Measurements from ENCODE around the gene IREB2. TPM values are rescaled to one million over a fixed set of nuclear protein-coding genes. Genes with fewer than 3 reads are reported as not detected.

The IREB2 gene
- total RNA-seq, 4 donors from 2014 or later = 18.9 to 37.4 (median 22.0) TPM

DNA sequence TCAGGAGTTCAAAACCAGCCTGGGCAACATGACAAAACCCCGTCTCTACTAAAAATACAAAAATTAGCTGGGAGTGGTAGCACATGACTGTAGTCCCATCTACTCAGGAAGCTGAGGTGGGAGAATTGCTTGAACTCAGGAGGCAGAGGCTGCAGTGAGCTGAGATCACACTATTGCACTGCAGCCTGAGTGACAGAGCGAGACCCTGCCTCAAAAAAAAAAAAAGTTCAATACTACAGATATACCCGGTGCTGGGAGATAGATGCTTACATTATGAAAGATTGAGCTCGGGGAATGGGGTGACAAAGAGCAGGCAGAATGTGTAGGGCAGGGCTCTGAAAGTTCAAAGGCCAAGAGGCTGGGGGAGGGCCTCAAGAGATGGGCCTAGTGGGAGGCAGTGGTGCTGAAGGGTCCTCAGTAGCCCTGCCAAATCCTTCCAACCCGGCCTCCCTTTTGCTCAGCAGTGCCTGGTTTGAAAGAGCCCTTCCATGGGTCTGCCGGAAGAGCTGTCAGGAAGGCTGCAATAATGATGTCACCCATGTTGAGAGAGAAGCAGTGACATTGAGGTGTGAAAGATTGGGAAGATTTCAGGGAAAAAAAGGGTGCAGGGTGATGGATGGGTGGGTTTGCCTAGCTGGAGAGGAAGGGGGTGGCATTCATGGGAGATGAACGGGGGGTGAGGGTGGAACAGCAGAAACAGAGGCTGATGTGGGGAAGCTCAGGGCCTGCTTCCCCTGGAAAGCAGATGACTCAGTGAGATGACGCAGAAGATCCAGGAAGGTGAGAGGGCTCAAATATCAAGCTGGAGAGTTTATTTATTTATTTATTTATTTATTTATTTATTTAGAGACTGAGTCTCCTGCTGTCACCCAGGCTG, 20.0 kb upstream of the IREB2 start:
- no peak overlapping the region for H3K27ac ChIP-seq
- H3K4me1 ChIP-seq = no peaks in the 10 kb centered on the region
- H3K9me3 ChIP-seq = no peaks in the 10 kb centered on the region
- no peak overlapping the region for H3K4me3 ChIP-seq
- DNase-seq (no peak), ATAC-seq (peak in 1 of 2 donors; percentile 32)
- no peaks in the 10 kb centered on the region for H3K36me3 ChIP-seq
- H3K27me3 ChIP-seq = no peaks in the 10 kb centered on the region
- TF ChIP-seq POLR2A (IDR thresholded peaks at IDR 0.05) (no peak), CTCF (IDR thresholded peaks at IDR 0.05 in 4 of 5, conservative IDR thresholded peaks at IDR 0.05 in 1 of 5) (no peak)
- in situ Hi-C loops (cut with MboI; ENCODE audit: low sequenced_read_pairs in 4 of 4) = no loop called here
- intact Hi-C loops (cut with DNase I; ENCODE audit: low total_unique reads) = no loop called here

- Histone ChIP-seq H3K4me3 (no peak overlapping the region), H3K4me1 (no peaks in the 10 kb centered on the region), H3K36me3 (no peaks in the 10 kb centered on the region), H3K9me3 (no peaks in the 10 kb centered on the region), H3K27ac (no peak overlapping the region), H3K27me3 (no peaks in the 10 kb centered on the region)
- TF ChIP-seq POLR2A (IDR thresholded peaks at IDR 0.05) (no peak), CTCF (IDR thresholded peaks at IDR 0.05 in 4 of 5, conservative IDR thresholded peaks at IDR 0.05 in 1 of 5) (no peak)
- intact Hi-C loops (cut with DNase I; ENCODE audit: low total_unique reads) (no loop called here), in situ Hi-C loops (cut with MboI; ENCODE audit: low sequenced_read_pairs in 4 of 4) (no loop called here)
- DNase-seq (no peak), ATAC-seq (no peak)
Observed at GRCh38 chr15:78418686-78419085, 19.3 kb upstream of the IREB2 start.

DNA sequence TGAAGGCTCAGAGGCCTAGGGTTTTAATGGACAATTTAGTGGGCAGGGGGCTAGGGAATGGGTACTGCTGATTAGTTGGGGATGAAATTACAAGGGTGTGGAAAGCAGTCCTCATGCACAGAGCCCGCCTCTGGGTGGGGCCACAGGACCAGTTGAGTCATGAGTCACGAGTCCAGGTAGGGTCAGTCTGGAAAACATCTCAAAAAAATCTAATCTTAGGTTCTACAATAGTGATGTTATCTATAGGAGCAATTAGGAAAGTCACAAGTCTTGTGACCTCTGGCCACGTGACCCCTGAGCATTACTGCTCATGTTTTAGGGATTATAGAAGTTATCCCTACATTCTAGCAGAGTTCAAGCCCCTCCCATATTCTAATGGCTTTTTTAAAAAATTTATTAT, 18.6 kb upstream of the IREB2 start:
- H3K27ac ChIP-seq = no peak overlapping the region
- H3K4me3 ChIP-seq = no peak overlapping the region
- TF ChIP-seq POLR2A (IDR thresholded peaks at IDR 0.05) (no peak), CTCF (IDR thresholded peaks at IDR 0.05 in 4 of 5, conservative IDR thresholded peaks at IDR 0.05 in 1 of 5) (no peak)
- intact Hi-C loops (cut with DNase I; ENCODE audit: low total_unique reads) = no loop called here
- no peaks in the 10 kb centered on the region for H3K9me3 ChIP-seq
- H3K4me1 ChIP-seq = no peaks in the 10 kb centered on the region
- no peak for DNase-seq
- ATAC-seq = no peak
- no peaks in the 10 kb centered on the region for H3K27me3 ChIP-seq
- in situ Hi-C loops (cut with MboI; ENCODE audit: low sequenced_read_pairs in 4 of 4) = no loop called here
- H3K36me3 ChIP-seq = no peaks in the 10 kb centered on the region

DNA sequence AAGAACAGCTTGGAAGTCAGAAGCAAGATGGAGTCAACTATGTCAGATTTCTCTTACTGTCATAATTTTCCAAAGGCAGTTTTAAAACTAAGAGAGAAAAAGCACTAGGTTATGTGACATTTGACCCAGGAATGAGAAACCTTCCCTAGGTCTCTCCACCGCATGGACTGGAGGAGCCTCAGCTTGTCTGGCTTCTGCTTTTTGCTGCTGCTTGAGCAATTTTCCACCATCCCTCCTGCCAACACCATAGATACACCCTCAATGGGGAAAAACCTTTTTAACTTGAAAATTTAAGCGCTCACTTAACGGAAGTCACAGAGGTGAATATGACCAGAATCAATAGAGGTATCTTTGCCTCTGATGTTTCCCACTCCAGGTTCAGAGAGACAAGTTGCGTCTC, 17.8 kb upstream of the IREB2 start:
- in situ Hi-C loops (cut with MboI; ENCODE audit: low sequenced_read_pairs in 4 of 4) = loop anchor here in 1 of 4 donors (10.0 kb wide), 1 partner anchor 115 kb away; no protein-coding TSS in a partner anchor
- intact Hi-C loops (cut with DNase I; ENCODE audit: low total_unique reads) = no loop called here
- H3K27ac ChIP-seq = no peak overlapping the region
- H3K9me3 ChIP-seq = no peaks in the 10 kb centered on the region
- H3K4me3 ChIP-seq = no peak overlapping the region
- H3K36me3 ChIP-seq = no peaks in the 10 kb centered on the region
- no peak for ATAC-seq
- no peaks in the 10 kb centered on the region for H3K27me3 ChIP-seq
- no peak for TF ChIP-seq POLR2A (IDR thresholded peaks at IDR 0.05)
- TF ChIP-seq CTCF (IDR thresholded peaks at IDR 0.05 in 4 of 5, conservative IDR thresholded peaks at IDR 0.05 in 1 of 5) = no peak
- no peaks in the 10 kb centered on the region for H3K4me1 ChIP-seq
- no peak for DNase-seq

All from gastrocnemius medialis (tissue), 4 donors.